OCI-LY3 (cell line): ENCODE data around the gene SBNO2.
"Not testable (repeated sequence)": the region's sequence is repeated elsewhere in the genome, so short reads cannot be mapped to it uniquely, and the experiment has no call there.

ENCODE experiments used
- H2AFZ ChIP-seq: fragments of 200-600, 300-600 bp; shearing (Covaris generic); 2 replicates; pipeline ENCODE4 v1.6.0; 2014; ENCODE audit warnings: antibody characterized with exemption, low read depth, low read length
- H3K27ac ChIP-seq: fragments of 200-600, 300-600 bp; sonication (generic); 2 replicates; pipeline ENCODE4 v1.5.1; 2014; ENCODE audit warnings: mild to moderate bottlenecking, low read length, moderate library complexity, mixed read lengths
- H3K27me3 ChIP-seq: fragments of 200-600, 300-600 bp; sonication (generic); 2 replicates; pipeline ENCODE4 v1.6.1; 2014; ENCODE audit warnings: low read depth, low read length, mixed read lengths
- H3K36me3 ChIP-seq: fragments of 200-600, 300-600 bp; sonication (generic); replicated peaks from 2 replicates; pipeline ENCODE3; 2014; ENCODE audit warnings: low read depth, low read length, mixed read lengths
- H3K4me1 ChIP-seq: fragments of 300-600, 200-600 bp; sonication (generic); 2 replicates; pipeline ENCODE4 v1.6.1; 2014; ENCODE audit warnings: low read length, mixed read lengths
- H3K4me2 ChIP-seq: fragments of 200-600, 300-600 bp; sonication (generic); 2 replicates; pipeline ENCODE4 v1.6.1; 2014; ENCODE audit warnings: low read length, mixed read lengths
- H3K4me3 ChIP-seq: fragments of 300-600, 200-600 bp; sonication (generic); 2 replicates; pipeline ENCODE4 v1.5.1; 2014; ENCODE audit warnings: antibody characterized with exemption, mild to moderate bottlenecking, low read length, moderate library complexity
- H3K79me2 ChIP-seq: fragments of 300-600, 200-600 bp; shearing (Covaris generic); 2 replicates; pipeline ENCODE4 v1.6.1; 2014; ENCODE audit warnings: mild to moderate bottlenecking, low read length, mixed read lengths
- H3K9ac ChIP-seq: fragments of 300-600, 200-600 bp; shearing (Covaris generic); 2 replicates; pipeline ENCODE4 v1.6.0; 2014; ENCODE audit warnings: mild to moderate bottlenecking, low read length, moderate library complexity
- H3K9me3 ChIP-seq: fragments of 200-600, 300-600 bp; shearing (Covaris generic); 2 replicates; pipeline ENCODE4 v1.6.1; 2014; ENCODE audit warnings: low read length, mixed read lengths; ENCODE audit not compliant: insufficient read depth
- H4K20me1 ChIP-seq: fragments of 200-600, 300-600 bp; sonication (generic); 2 replicates; pipeline ENCODE4 v1.6.1; 2016; ENCODE audit warnings: low read length, mixed read lengths; ENCODE audit not compliant: insufficient read depth
- EZH2phosphoT487 ChIP-seq: fragments of 200-600 bp; shearing (Covaris generic); IDR thresholded peaks from 2 replicates; pipeline ENCODE4 v1.6.1; 2018; ENCODE audit warnings: antibody characterized with exemption, mixed run types, low read depth
- TF ChIP-seq, protein P1 (sequence below): fragments of 200-600, 300-600 bp; sonication (generic); IDR thresholded peaks from 2 replicates; pipeline ENCODE4 v1.5.1; 2014; ENCODE audit warnings: antibody characterized with exemption, low read length, low read depth

The SBNO2 gene

DNA sequence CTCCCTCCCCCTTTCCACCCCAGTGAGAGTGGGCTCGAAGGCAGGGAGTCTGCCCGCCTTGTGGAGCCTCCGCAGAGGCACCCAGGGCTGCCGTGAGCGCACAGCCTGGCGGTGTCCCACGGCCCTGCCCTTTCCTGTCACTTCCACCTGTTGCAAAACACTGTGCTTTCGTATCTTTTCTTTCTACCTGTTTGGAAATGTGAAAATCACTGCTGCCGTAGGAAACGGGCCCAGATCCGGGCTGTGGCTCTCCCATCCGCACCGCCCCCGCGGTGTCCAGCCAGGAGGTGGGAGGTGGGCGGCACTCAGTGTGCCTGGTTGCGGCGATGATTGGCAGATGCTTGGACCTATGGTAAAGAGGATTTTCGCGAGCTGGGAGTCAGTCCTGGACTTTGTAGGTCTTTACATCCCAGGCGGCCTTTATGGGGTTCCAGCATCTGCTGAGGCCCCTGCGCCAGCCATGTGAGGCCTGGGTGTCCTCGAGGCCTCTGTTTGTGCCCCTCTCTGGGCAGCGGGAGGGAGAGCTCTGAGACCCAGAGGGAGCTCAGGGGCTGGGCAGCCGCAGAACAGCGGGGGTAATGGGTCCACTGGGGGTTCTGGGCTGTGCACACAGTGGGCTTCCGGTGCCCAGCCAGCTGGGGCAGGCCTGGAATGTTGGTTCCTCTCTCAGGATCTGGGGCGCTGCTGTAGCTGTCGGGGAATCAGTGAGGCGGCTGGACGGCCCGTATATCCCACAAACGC is 37.6 kb upstream of the SBNO2 start:
- Histone ChIP-seq H3K9ac (no peak overlapping the region), H3K36me3 (peaks cover 30% of the 10 kb centered on the region), H3K9me3 (no peaks in the 10 kb centered on the region), H3K79me2 (peaks cover 95% of the 10 kb centered on the region), H3K27me3 (no peaks in the 10 kb centered on the region), H3K4me1 (peaks cover 21% of the 10 kb centered on the region), H3K4me2 (no peak overlapping the region), H4K20me1 (peaks cover 50% of the 10 kb centered on the region), H3K4me3 (no peak overlapping the region), H2AFZ (no peak overlapping the region), H3K27ac (no peak overlapping the region)
- TF ChIP-seq, protein P1, sequence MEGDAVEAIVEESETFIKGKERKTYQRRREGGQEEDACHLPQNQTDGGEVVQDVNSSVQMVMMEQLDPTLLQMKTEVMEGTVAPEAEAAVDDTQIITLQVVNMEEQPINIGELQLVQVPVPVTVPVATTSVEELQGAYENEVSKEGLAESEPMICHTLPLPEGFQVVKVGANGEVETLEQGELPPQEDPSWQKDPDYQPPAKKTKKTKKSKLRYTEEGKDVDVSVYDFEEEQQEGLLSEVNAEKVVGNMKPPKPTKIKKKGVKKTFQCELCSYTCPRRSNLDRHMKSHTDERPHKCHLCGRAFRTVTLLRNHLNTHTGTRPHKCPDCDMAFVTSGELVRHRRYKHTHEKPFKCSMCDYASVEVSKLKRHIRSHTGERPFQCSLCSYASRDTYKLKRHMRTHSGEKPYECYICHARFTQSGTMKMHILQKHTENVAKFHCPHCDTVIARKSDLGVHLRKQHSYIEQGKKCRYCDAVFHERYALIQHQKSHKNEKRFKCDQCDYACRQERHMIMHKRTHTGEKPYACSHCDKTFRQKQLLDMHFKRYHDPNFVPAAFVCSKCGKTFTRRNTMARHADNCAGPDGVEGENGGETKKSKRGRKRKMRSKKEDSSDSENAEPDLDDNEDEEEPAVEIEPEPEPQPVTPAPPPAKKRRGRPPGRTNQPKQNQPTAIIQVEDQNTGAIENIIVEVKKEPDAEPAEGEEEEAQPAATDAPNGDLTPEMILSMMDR = no peak
- TF ChIP-seq EZH2phosphoT487 = no peak

DNA sequence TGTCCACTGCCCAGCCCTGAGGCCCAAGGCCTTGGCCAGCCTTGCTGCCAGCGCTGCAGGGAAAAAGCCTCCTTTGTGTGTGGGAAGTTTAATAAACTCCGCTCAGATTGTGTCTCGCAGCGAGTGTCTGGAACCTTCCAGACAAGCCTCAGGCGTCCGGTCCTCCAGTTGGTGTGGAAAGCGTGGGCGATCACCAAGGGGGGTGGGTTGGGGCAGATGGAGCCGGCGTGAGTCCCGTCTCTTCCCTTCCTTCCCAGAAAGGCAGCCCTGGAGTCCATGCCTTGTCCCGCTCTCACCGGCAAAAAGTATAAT is 36.1 kb upstream of the SBNO2 start:
- Histone ChIP-seq H3K4me2 (no peak overlapping the region), H3K9ac (no peak overlapping the region), H3K36me3 (peaks cover 30% of the 10 kb centered on the region), H3K27ac (no peak overlapping the region), H3K27me3 (no peaks in the 10 kb centered on the region), H3K4me3 (no peak overlapping the region), H3K4me1 (peaks cover 21% of the 10 kb centered on the region), H4K20me1 (peaks cover 47% of the 10 kb centered on the region), H3K9me3 (no peaks in the 10 kb centered on the region), H3K79me2 (peaks cover 92% of the 10 kb centered on the region), H2AFZ (no peak overlapping the region)
- TF ChIP-seq EZH2phosphoT487 = no peak
- TF ChIP-seq, protein P1 = no peak

DNA sequence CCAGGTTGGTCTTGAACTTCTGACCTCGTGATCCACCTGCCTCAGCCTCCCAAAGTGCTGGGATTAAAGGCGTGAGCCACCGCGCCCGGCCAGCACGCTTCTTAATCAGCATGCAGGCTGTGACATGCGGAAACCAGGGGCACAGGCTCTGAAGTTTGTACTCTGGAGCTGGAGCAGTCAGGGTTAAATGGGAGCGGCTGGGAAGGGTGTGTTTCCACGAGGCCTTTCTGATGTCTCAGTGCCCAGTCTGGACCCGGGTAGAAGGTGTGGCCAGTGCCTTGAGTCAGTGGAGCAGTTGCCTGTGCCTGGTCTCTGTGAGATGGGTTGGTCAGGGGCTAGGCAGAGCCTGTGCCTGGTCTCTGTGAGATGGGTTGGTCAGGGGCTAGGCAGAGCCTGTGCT is 34.8 kb upstream of the SBNO2 start:
- H3K4me1 ChIP-seq = peaks cover 20% of the 10 kb centered on the region
- peaks cover 29% of the 10 kb centered on the region for H3K36me3 ChIP-seq
- H4K20me1 ChIP-seq = peaks cover 35% of the 10 kb centered on the region
- not testable (repeated sequence) for H3K9ac ChIP-seq, H3K27me3 ChIP-seq, H3K27ac ChIP-seq, H3K9me3 ChIP-seq, H3K4me3 ChIP-seq, H3K4me2 ChIP-seq, H2AFZ ChIP-seq
- peaks cover 79% of the 10 kb centered on the region for H3K79me2 ChIP-seq

DNA sequence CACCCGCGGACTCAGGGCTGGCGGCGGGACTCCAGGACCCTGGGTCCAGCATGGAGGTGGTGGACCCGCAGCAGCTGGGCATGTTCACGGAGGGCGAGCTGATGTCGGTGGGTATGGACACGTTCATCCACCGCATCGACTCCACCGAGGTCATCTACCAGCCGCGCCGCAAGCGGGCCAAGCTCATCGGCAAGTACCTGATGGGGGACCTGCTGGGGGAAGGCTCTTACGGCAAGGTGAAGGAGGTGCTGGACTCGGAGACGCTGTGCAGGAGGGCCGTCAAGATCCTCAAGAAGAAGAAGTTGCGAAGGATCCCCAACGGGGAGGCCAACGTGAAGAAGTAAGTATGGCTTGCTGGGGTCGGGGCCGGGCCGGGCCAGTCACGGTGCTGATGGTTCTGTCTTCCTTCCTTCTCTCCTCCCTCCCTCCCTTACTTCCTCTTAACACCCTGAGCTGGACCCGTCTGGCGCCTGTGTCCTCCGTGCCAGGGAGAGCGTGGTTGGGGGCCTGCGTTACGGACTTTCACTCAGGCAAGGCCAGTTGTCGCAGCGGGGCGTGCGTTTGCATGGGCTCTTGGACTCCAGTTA is 32.9 kb upstream of the SBNO2 start:
- Histone ChIP-seq H4K20me1 (peaks cover 29% of the 10 kb centered on the region), H3K27ac (peak overlapping the region; percentile 4; the same call in 1 of the 2 replicates), H3K27me3 (no peaks in the 10 kb centered on the region), H3K9me3 (no peaks in the 10 kb centered on the region), H3K36me3 (peaks cover 22% of the 10 kb centered on the region), H3K4me2 (peak overlapping the region; percentile 89), H3K4me3 (peak overlapping the region; percentile 86), H3K9ac (peak overlapping the region; percentile 63), H3K4me1 (peaks cover 14% of the 10 kb centered on the region), H3K79me2 (peaks cover 62% of the 10 kb centered on the region), H2AFZ (no peak overlapping the region)
- TF ChIP-seq, protein P1 = no peak
- TF ChIP-seq EZH2phosphoT487 = no peak
